IMR-90 (cell line): Measurements from ENCODE around the gene PVALEF. TPM values are rescaled to one million over a fixed set of nuclear protein-coding genes. Genes with fewer than 3 reads are reported as not detected.

Experiments used
- ATAC-seq: fragments of 200-7000 bp; cut with Tn5 transposase; 2 replicates; pipeline ENCODE4 v1.9.1; 2020; ENCODE audit warnings: low read depth, mild to moderate bottlenecking, moderate library complexity
- BruUV-seq: library from RNA; stranded (reverse); fragments of 400-500 nt; replicated peaks from 2 replicates; lab custom pipeline; 2021; lab: Mats Ljungman, UMichigan
- CTCF ChIA-PET: fragments of 300-600 bp; formaldehyde crosslinking; extraction: SDS; loops from one replicate; lab custom pipeline; 2021; ENCODE audit warnings: antibody characterized with exemption; lab: Yijun Ruan, JAX
- POLR2A ChIA-PET: fragments of 300-600 bp; sonication (Branson Sonifier 250); formaldehyde crosslinking; loops from one replicate; lab custom pipeline; 2022; ENCODE audit warnings: antibody characterized with exemption; ENCODE audit not compliant: unreplicated experiment; lab: Charles Lee
- DNase-seq: peaks from one replicate; pipeline ENCODE4 v3.0.0; 2013
- H2AFZ ChIP-seq: replicated peaks from 2 replicates; pipeline ENCODE3; 2013; ENCODE audit warnings: low read length, mild to moderate bottlenecking; ENCODE audit not compliant: poor library complexity
- H2AK5ac ChIP-seq: 2 replicates; pipeline ENCODE4 v1.6.1; 2013; ENCODE audit warnings: low read depth, low read length, inconsistent platforms
- H2AK9ac ChIP-seq: replicated peaks from 2 replicates; pipeline ENCODE3; 2013; ENCODE audit warnings: mild to moderate bottlenecking, low read depth, low read length, moderate library complexity; ENCODE audit not compliant: poor library complexity
- H2BK120ac ChIP-seq: 2 replicates; pipeline ENCODE4 v1.6.1; 2013; ENCODE audit warnings: low read depth, low read length, inconsistent platforms
- H2BK15ac ChIP-seq: 3 replicates; pipeline ENCODE4 v1.6.1; 2013; ENCODE audit warnings: low read depth, low read length, inconsistent platforms
- H2BK20ac ChIP-seq: 2 replicates; pipeline ENCODE4 v1.6.1; 2013; ENCODE audit warnings: low read depth, mild to moderate bottlenecking, inconsistent platforms, low read length, moderate library complexity
- H2BK5ac ChIP-seq: 2 replicates; pipeline ENCODE4 v1.6.1; 2013; ENCODE audit warnings: mild to moderate bottlenecking, low read depth, low read length, inconsistent platforms; ENCODE audit not compliant: poor library complexity, severe bottlenecking
- H3K14ac ChIP-seq: replicated peaks from 2 replicates; pipeline ENCODE4 v1.6.1; 2013; ENCODE audit warnings: low read depth, low read length, inconsistent platforms
- H3K18ac ChIP-seq: 2 replicates; pipeline ENCODE4 v1.6.1; 2013; ENCODE audit warnings: low read depth, low read length, control low read depth
- H3K23ac ChIP-seq: 2 replicates; pipeline ENCODE4 v1.6.1; 2013; ENCODE audit warnings: low read depth, low read length, inconsistent platforms
- H3K27ac ChIP-seq: 2 replicates; pipeline ENCODE4 v1.5.1; 2013; ENCODE audit warnings: mild to moderate bottlenecking, control low read depth, low read length; ENCODE audit not compliant: insufficient read depth
- H3K27me3 ChIP-seq: 2 replicates; pipeline ENCODE4 v1.6.1; 2013; ENCODE audit warnings: low read length; ENCODE audit not compliant: control insufficient read depth, insufficient read depth
- H3K36me3 ChIP-seq: 2 replicates; pipeline ENCODE4 v1.6.1; 2013; ENCODE audit warnings: low read length, mixed read lengths; ENCODE audit not compliant: control insufficient read depth, insufficient read depth
- H3K4ac ChIP-seq: 2 replicates; pipeline ENCODE4 v1.6.1; 2013; ENCODE audit warnings: low read depth, low read length, inconsistent platforms
- H3K4me1 ChIP-seq: 2 replicates; pipeline ENCODE4 v1.6.1; 2013; ENCODE audit warnings: low read length, mixed read lengths; ENCODE audit not compliant: control insufficient read depth, insufficient read depth
- H3K4me2 ChIP-seq: 2 replicates; pipeline ENCODE4 v1.6.1; 2013; ENCODE audit warnings: low read depth, mild to moderate bottlenecking, control low read depth, low read length, moderate library complexity
- H3K4me3 ChIP-seq: 2 replicates; pipeline ENCODE4 v1.5.1; 2013; ENCODE audit warnings: low read depth, mild to moderate bottlenecking, control low read depth, low read length, moderate library complexity; ENCODE audit not compliant: insufficient read depth
- H3K56ac ChIP-seq: 2 replicates; pipeline ENCODE4 v1.6.1; 2013; ENCODE audit warnings: low read length, inconsistent platforms; ENCODE audit not compliant: insufficient read depth; ENCODE audit errors: extremely low read depth
- H3K79me1 ChIP-seq, 2 experiments: 2 replicates each; pipeline ENCODE4 v1.6.1; 2013; ENCODE audit warnings: low read length in 2 of 2, inconsistent platforms in 1 of 2, low read depth in 1 of 2
- H3K9ac ChIP-seq: 2 replicates; pipeline ENCODE4 v1.6.1; 2013; ENCODE audit warnings: low read depth, low read length, control low read depth
- H3K9me1 ChIP-seq: 2 replicates; pipeline ENCODE4 v1.6.1; 2013; ENCODE audit warnings: low read length, inconsistent platforms; ENCODE audit not compliant: insufficient read depth
- H3K9me3 ChIP-seq: 2 replicates; pipeline ENCODE4 v1.6.1; 2013; ENCODE audit warnings: low read length; ENCODE audit not compliant: control insufficient read depth, insufficient read depth
- H4K20me1 ChIP-seq: 2 replicates; pipeline ENCODE4 v1.6.1; 2013; ENCODE audit warnings: low read length, inconsistent platforms; ENCODE audit not compliant: insufficient read depth
- H4K5ac ChIP-seq: 2 replicates; pipeline ENCODE4 v1.6.1; 2013; ENCODE audit warnings: mild to moderate bottlenecking, low read depth, low read length, control low read depth
- H4K8ac ChIP-seq, 2 experiments: 2 replicates each; pipeline ENCODE4 v1.6.1; 2013; ENCODE audit warnings: low read depth in 2 of 2, low read length in 2 of 2, control low read depth in 1 of 2, inconsistent platforms in 1 of 2
- H4K91ac ChIP-seq: 2 replicates; pipeline ENCODE4 v1.6.1; 2013; ENCODE audit warnings: low read depth, low read length, inconsistent platforms; ENCODE audit not compliant: insufficient read depth
- CHD1 ChIP-seq: IDR thresholded peaks from 2 replicates; pipeline ENCODE4 v1.6.1; 2012; ENCODE audit warnings: low read depth, low read length, improper control_type of control experiment
- FOS ChIP-seq: fragments of 150-350 bp; IDR thresholded peaks from 2 replicates; pipeline ENCODE4 v1.6.1; 2016; ENCODE audit warnings: low read depth, low read length
- MAZ ChIP-seq: IDR thresholded peaks from 2 replicates; pipeline ENCODE4 v1.6.1; 2012; ENCODE audit warnings: low read depth, mild to moderate bottlenecking, low read length, improper control_type of control experiment, moderate library complexity, borderline replicate concordance
- MXI1 ChIP-seq: IDR thresholded peaks from 2 replicates; pipeline ENCODE4 v1.6.1; 2012; ENCODE audit warnings: low read depth, mild to moderate bottlenecking, low read length, moderate library complexity, borderline replicate concordance
- POLR2A ChIP-seq: IDR thresholded peaks from 2 replicates; pipeline ENCODE4 v1.6.1; 2012; ENCODE audit warnings: mild to moderate bottlenecking, low read depth, low read length
- RCOR1 ChIP-seq: IDR thresholded peaks from 2 replicates; pipeline ENCODE4 v1.6.1; 2012; ENCODE audit warnings: mild to moderate bottlenecking, low read length, improper control_type of control experiment; ENCODE audit not compliant: insufficient replicate concordance
- WGBS, 2 experiments: methylation state at CpG; one replicate each; pipeline versions ENCODE4 v1.1.5 to v1.1.7; 2013; ENCODE audit warnings: missing lambda C conversion rate in 2 of 2; ENCODE audit not compliant: insufficient read length in 1 of 2; ENCODE audit errors: extremely low coverage in 2 of 2; 5-methylcytosine and 5-hydroxymethylcytosine counted together
- dilution Hi-C: fragments of 300-500 bp; cut with HindIII; formaldehyde crosslinking; loops from one replicate; pipeline ENCODE4 v1.14.3; 2018; ENCODE audit warnings: low sequenced_read_pairs; ENCODE audit not compliant: unreplicated experiment
- in situ Hi-C: fragments of 300-500 bp; cut with MboI; formaldehyde crosslinking; loops from 3 replicates; pipeline ENCODE4 v1.14.3; 2019; ENCODE audit warnings: low sequenced_read_pairs, inconsistent platforms, mixed read lengths
- intact Hi-C: fragments of 100-400 bp; cut with micrococcal nuclease; formaldehyde crosslinking; loops from 2 replicates; pipeline ENCODE4 v1.10.0; 2022
- polyA plus RNA-seq, 3 experiments: library from polyadenylated mRNA; depleted of rRNA; stranded (reverse); fragments of >200 nt; gene quantifications; 2 replicates each; pipeline ENCODE4 v1.2.3, GENCODE V29; 2012; ENCODE audit warnings: low replicate concordance in 1 of 3
- total RNA-seq: library from RNA; depleted of rRNA; stranded (reverse); fragments of >200 nt; gene quantifications from 2 replicates; pipeline ENCODE4 v1.2.3, GENCODE V29; 2012
- TF ChIP-seq, protein P1 (sequence below): fragments of 150-350 bp; IDR thresholded peaks from 2 replicates; pipeline ENCODE4 v1.6.1; 2016; ENCODE audit warnings: low read depth, mild to moderate bottlenecking, low read length, moderate library complexity, borderline replicate concordance
- TF ChIP-seq, protein P2 (sequence below): conservative IDR thresholded peaks from 2 replicates; pipeline ENCODE4 v1.5.1; 2012; ENCODE audit warnings: mild to moderate bottlenecking, low read depth, low read length, improper control_type of control experiment

Gene PVALEF
- total and polyA plus RNA-seq, 2 of the 4 experiments (the other 2 are of a cell fraction), result not detected

DNA sequence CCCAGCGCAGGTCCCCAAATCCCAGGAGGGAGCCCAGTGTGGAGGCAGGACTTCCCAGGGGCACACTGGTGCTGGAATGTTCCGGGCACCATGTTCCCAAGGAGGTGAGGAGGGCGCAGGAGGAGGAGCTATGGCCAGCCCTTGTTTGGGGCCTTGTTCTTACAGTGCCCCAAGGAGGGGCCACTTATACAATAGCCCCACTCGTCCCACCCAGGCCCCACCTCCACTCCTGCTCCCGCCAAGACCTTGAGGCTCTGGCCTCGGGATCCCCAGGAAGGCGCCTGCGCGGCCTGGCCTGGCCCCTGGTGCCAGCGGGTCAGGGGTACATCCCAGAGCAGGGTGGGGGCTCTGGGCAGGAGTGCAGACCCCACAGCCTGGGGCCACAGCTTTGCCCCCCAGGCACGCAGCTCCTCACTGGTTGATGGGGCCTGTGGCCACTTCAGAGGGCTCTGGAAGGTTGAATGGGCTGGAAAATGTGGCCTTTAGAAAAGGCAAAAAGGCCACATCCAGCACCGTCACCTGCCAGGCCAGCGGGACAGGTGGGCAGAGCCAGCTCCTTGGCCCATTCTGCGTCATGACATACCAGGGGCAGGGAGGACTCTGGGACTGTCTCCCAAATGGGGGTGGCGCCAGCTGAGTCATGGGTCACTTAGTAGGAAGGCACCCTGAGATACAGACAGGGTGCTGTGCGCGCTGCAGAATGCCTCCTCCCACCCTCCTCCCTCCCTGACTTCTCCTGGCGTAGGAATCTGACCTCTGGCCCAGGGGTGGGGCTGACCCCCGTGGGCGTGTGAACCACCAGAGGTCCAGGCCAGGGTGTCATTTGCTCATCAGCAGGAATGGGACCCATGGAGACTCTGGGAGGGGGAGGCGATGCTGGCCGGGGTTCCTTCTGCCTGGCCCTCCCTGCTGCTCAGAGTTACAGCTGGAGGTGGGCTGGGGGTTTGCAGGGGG lies 32.3 kb upstream of the PVALEF start (continued):
- TF ChIP-seq FOS (no peak), POLR2A (no peak)

- H2BK120ac ChIP-seq, result no peak overlapping the region
- no peak overlapping the region for H4K91ac ChIP-seq
- H2AFZ ChIP-seq, result no peak overlapping the region
- H4K20me1 ChIP-seq, result no peaks in the 10 kb centered on the region
- H3K4me3 ChIP-seq, result no peak overlapping the region
- H4K8ac ChIP-seq, result no peak overlapping the region
- POLR2A ChIA-PET, result interaction anchor here (0.5 kb wide), 1 partner anchor 358 kb away, joined by 6 read pairs; no protein-coding TSS in a partner anchor
- TF ChIP-seq CHD1 (no peak), RCOR1 (no peak), MAZ (no peak), MXI1 (no peak)
- TF ChIP-seq, protein P1, sequence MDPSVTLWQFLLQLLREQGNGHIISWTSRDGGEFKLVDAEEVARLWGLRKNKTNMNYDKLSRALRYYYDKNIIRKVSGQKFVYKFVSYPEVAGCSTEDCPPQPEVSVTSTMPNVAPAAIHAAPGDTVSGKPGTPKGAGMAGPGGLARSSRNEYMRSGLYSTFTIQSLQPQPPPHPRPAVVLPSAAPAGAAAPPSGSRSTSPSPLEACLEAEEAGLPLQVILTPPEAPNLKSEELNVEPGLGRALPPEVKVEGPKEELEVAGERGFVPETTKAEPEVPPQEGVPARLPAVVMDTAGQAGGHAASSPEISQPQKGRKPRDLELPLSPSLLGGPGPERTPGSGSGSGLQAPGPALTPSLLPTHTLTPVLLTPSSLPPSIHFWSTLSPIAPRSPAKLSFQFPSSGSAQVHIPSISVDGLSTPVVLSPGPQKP, result no peak
- TF ChIP-seq, protein P2, sequence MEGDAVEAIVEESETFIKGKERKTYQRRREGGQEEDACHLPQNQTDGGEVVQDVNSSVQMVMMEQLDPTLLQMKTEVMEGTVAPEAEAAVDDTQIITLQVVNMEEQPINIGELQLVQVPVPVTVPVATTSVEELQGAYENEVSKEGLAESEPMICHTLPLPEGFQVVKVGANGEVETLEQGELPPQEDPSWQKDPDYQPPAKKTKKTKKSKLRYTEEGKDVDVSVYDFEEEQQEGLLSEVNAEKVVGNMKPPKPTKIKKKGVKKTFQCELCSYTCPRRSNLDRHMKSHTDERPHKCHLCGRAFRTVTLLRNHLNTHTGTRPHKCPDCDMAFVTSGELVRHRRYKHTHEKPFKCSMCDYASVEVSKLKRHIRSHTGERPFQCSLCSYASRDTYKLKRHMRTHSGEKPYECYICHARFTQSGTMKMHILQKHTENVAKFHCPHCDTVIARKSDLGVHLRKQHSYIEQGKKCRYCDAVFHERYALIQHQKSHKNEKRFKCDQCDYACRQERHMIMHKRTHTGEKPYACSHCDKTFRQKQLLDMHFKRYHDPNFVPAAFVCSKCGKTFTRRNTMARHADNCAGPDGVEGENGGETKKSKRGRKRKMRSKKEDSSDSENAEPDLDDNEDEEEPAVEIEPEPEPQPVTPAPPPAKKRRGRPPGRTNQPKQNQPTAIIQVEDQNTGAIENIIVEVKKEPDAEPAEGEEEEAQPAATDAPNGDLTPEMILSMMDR, result no peak
- H3K56ac ChIP-seq, result no peak overlapping the region
- H2AK9ac ChIP-seq, result no peak overlapping the region
- H3K27me3 ChIP-seq, result peaks cover 16% of the 10 kb centered on the region; the same call in 1 of the 2 replicates
- ATAC-seq (no peak), DNase-seq (no peak)
- H3K4me1 ChIP-seq, result no peaks in the 10 kb centered on the region
- CTCF ChIA-PET, result no interaction called here
- H2BK5ac ChIP-seq, result no peak overlapping the region
- H3K4me2 ChIP-seq, result no peak overlapping the region
- no peak overlapping the region for H4K5ac ChIP-seq
- H3K9me3 ChIP-seq, result no peaks in the 10 kb centered on the region
- H3K18ac ChIP-seq, result no peak overlapping the region
- H3K27ac ChIP-seq, result no peak overlapping the region
- H3K23ac ChIP-seq, result no peak overlapping the region
- 88% methylated on average over 5 of the region's 28 CpGs; no CpG with 5 or more reads in 1 of the 2 experiments for WGBS, 2 experiments
- no peak overlapping the region for H2AK5ac ChIP-seq
- intact Hi-C loops, result no loop called here
- no peak overlapping the region for H2BK20ac ChIP-seq
- no peaks in the 10 kb centered on the region for H3K36me3 ChIP-seq
- H3K9ac ChIP-seq, result no peak overlapping the region
- BruUV-seq, result no TSS peak
- no peak overlapping the region for H3K14ac ChIP-seq
- no peak overlapping the region for H3K4ac ChIP-seq
- dilution Hi-C loops, result no loop called here
- H3K9me1 ChIP-seq, result peaks cover 3% of the 10 kb centered on the region; the same call in 1 of the 2 replicates
- no peak overlapping the region for H2BK15ac ChIP-seq
- H3K79me1 ChIP-seq, result no peaks in the 10 kb centered on the region
- in situ Hi-C loops, result no loop called here
These were observed 31.1 kb upstream of the PVALEF start for GRCh38 chr17:81134064-81134781.
